HG02763 (cell line): ENCODE data around the gene RPL36.
"Not testable (repeated sequence)": the region's sequence is repeated elsewhere in the genome, so short reads cannot be mapped to it uniquely, and the experiment has no call there.

ENCODE experiments used
- ATAC-seq: cut with Tn5 transposase; IDR thresholded peaks from one replicate; pipeline ENCODE4 v1.9.1; 2021; ENCODE audit warnings: mild to moderate bottlenecking, moderate library complexity; ENCODE audit not compliant: unreplicated experiment

The RPL36 gene

GRCh38 chr19:5703819-5704818 lies 14.0 kb downstream of the RPL36 start:
- no peak for ATAC-seq

GRCh38 chr19:5705552-5705951 lies 15.5 kb downstream of the RPL36 start:
- no peak for ATAC-seq

GRCh38 chr19:5706876-5707573 lies 16.9 kb downstream of the RPL36 start:
- ATAC-seq: no peak

GRCh38 chr19:5707576-5708575 lies 17.8 kb downstream of the RPL36 start:
- no peak for ATAC-seq

GRCh38 chr19:5711025-5711424 lies 20.9 kb downstream of the RPL36 start:
- ATAC-seq: no peak

GRCh38 chr19:5711713-5712161 lies 21.6 kb downstream of the RPL36 start:
- ATAC-seq: no peak

- ATAC-seq: no peak
Observed at GRCh38 chr19:5713228-5713627, 23.1 kb downstream of the RPL36 start.

GRCh38 chr19:5714816-5715215 lies 24.7 kb downstream of the RPL36 start:
- no peak for ATAC-seq

GRCh38 chr19:5717215-5717935 lies 27.3 kb downstream of the RPL36 start:
- no peak for ATAC-seq

GRCh38 chr19:5718037-5718578 lies 28.0 kb downstream of the RPL36 start:
- no peak for ATAC-seq

GRCh38 chr19:5718579-5719273 lies 28.6 kb downstream of the RPL36 start:
- no peak for ATAC-seq

GRCh38 chr19:5719274-5719960 lies 29.3 kb downstream of the RPL36 start:
- ATAC-seq: no peak

GRCh38 chr19:5719961-5720790 lies 30.1 kb downstream of the RPL36 start, which contains the start of the genes CATSPERD and LONP1:
CATSPERD (plus strand) TSS chr19:5720637; CDS start chr19:5720738, 101 bp downstream.
LONP1 (minus strand) TSS chr19:5720146; CDS start chr19:5720132, 14 bp downstream.
- ATAC-seq: peak; percentile 85

- ATAC-seq: no peak
Observed at GRCh38 chr19:5727453-5728050, 37.5 kb downstream of the RPL36 start.

- ATAC-seq: not testable (repeated sequence)
Observed at GRCh38 chr19:5733172-5733571, 43.1 kb downstream of the RPL36 start.

- no peak for ATAC-seq
Observed at GRCh38 chr19:5738423-5738822, 48.3 kb downstream of the RPL36 start.
